ENCODE data around the gene CDK19.
"Not testable (repeated sequence)": the region's sequence is repeated elsewhere in the genome, so short reads cannot be mapped to it uniquely, and the experiment has no call there.

CDK19 gene

DNA sequence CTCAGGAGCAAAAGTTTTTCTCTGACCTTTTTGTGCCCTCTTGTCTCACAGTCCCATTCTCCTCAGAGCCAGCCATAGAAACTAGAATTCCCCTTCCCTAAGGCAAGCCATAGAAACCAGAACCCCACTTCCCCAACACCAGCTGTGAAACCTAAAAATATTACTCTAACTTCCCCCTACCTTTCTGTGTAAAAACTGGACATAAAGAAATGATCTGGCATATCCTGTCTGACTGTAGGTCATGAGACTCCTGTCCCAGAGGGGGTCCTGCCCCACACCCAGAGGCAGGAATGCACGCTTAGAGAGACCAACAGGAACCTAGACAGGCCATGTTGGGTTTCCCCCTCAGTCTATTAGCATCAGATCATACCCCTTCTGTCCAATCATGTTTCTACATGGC, 198.2 kb downstream of the CDK19 start:
- DNase-seq = no peak

DNA sequence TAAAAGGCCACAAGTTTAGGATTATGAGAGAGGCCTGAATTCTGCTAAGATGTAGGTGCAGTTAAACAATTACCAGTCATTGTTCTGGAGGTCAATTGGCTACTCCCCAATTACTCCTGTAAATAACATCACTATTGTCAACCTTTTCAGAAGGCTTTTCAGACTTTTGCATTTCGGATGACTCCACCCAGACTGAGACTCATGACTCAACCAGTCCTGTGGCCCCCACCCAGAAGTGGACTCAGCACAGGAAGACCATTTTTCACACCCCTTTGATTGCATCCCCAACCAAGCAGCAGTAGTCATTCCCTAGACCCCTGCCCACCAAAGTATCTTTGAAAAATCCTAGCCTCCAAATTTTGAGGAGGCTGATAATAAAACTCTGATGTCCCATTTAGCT, 199.5 kb downstream of the CDK19 start:
- DNase-seq = no peak

DNA sequence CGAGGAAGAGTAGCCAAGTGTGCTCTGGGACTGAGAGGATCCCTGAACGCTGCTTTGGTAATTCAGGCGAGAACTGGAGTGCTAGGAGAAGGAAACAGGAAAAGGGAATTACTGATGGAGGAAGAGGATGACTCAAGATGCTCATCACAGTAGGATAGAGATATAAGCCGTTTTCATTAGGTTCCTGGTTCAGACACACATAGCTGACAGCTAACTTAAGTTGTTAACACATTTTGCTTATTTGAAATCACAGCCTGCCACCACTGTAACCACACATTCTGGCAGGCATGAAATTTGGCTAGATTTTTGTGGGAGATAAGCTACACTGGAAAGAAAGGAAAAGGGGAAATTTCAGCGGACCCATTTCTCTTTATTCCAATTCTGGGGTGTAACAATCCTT, 200.7 kb downstream of the CDK19 start:
- no peak for DNase-seq

DNA sequence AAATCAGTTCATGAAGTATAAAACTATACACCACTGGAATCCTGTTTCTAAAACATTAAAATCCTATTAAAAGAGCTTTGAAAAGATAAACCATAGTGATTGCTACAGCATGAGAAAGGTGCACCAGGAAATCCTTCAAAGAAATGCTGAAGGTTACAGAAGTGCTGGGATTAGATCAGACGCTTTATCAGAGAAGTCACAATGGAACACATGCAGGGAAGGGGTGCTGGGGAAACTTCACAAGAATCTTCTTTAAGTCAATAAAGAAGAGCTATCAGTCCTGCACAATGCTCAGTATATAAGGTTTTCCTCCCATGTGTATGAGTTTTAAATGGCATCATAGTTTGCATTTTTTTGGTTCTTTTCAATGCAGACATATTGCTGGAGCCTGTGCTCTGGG, 201.2 kb downstream of the CDK19 start:
- no peak for DNase-seq

DNA sequence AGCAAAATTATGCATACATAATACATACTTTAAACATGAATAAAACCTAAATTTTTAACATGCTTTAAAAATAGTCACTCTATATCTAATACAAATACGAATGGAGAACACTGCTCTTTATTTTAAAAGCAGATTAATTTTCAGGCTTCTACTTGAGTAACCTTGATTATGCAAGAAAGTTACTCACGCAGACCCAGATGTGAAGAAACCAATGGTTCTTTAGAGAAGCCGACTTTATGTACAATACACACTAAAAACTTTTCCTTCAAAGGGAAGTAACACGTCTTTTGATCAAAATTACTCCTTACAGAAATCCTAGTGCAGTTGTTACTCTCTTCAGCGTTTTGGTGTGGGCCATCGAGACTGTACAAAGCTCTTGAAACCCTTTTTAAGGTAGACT, 201.9 kb downstream of the CDK19 start:
- no peak for DNase-seq

DNA sequence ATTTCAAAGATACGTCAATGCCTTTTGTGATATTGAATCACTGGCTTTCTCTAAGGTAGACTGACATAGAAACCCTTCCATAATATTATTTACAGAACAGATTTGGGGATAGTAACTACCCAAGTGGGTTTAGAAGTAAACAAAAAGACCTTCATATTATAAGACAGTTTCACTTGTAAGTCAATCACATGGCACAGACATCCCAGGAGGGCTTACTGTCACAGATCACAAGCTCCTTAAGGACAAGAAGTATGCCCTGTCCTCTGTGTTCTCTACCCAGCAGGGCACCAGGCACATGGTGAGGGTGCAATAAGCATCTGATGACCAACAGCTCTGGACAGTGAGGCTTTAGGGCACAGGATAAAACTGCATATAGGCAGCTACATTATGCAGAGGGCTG, 203.0 kb downstream of the CDK19 start:
- no peak for DNase-seq

DNA sequence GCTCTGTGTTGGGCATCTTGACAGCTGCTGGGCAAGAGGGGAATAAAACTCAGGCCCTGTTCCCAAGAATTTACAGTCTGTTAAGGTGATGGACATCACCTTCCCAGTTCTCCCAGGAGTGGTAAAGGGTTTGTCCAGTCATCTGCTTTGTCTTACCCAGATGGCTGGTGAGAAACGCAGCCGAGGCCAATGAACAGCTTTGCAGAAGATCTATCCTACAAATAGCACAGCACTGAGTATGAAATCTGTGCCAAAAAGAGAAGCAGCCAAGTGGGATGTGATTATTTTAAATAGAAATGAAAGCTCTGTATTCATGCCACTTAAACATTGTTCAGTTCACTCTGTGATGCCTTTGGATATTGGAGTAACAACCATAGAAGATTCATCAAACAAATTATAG, 206.2 kb downstream of the CDK19 start:
- no peak for DNase-seq

DNA sequence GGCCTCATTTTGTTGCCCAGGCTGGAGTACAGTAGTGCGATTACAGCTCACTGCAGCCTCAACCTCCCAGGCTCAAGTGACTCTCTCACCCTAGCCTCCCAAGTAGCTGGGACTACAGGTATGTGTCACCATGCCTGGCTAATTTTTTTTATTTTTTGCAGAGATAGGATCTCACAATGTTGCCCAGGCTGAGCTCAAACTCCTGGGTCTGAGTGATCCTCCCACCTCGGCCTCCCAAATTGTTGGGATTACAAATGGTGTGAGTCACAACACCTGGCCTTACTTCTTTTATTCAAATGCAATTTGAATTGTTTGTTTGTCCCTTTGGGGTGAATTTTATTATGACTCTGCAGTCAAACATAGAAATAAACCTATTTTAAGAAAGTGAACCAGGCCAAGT, 207.1 kb downstream of the CDK19 start:
- no peak for DNase-seq

DNA sequence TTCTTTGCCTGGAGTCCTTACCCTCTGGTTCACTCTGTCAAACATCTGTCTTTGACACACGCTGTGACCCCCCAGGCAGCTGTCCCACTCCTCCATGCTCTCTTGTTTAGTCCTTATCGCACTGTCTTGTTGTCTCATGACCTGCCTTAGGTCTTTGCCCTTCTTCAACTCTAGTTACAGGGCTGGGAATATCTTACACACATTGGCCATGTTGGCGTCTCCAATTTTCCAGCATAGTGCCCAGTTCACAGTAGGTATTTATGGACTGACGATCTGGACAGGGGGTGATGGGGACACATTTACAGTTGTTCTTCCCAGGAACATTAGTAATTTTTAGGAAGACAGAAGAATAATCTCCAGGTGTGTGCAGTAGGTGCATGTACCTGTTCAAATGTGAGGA, 209.1 kb downstream of the CDK19 start:
- DNase-seq = no peak

DNA sequence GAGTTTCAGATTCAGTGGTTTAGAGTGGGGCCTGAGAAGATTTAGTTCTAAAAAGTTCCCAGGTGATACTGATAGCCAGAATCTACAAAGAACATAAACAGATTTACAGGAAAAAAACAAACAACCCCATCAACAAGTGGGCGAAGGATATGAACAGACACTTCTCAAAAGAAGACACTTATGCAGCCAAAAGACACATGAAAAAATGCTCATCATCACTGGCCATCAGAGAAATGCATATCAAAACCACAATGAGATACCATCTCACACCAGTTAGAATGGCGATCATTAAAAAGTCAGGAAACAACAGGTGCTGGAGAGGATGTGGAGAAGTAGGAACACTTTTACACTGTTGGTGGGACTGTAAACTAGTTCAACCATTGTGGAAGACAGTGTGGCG, 214.6 kb downstream of the CDK19 start:
- DNase-seq = not testable (repeated sequence)

DNA sequence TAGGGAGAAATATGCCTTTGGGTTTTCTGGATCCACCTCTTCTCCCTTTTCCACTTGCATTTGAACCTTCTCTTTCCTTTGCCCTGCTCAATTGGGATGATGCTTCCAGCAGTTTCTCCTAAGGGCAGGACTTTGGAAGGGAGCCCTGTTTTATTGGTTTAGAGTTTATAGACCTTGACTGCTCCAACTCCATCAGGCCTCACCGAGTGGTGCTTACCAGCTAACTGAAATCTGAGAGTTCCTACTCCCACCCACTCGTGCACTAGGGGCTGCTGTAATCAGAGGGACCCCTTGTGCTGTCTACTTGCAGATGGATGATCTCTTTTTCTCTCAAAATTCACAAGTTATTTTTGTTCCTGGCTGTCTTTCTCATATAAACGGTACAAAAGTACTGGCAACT, 217.5 kb downstream of the CDK19 start:
- no peak for DNase-seq

DNA sequence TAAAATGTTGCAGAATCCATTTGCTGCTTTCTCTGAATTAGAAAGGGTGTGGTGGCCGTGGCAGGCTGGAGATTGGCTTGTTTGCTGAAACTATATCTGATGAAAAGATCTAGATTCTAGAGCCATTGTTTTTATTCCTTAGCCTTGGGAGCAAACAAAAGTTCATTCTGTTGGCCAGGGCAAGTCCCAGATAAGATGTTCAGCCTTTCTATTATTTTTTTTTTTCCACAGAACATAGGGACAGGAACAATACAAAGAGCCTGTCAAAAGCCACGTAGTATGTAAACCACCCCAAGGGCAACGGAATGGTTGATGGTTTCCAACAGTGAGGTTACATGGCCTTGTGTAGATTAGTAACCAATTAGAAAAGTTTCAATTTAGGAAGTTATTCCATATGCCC, 218.9 kb downstream of the CDK19 start:
- no peak for DNase-seq

DNA sequence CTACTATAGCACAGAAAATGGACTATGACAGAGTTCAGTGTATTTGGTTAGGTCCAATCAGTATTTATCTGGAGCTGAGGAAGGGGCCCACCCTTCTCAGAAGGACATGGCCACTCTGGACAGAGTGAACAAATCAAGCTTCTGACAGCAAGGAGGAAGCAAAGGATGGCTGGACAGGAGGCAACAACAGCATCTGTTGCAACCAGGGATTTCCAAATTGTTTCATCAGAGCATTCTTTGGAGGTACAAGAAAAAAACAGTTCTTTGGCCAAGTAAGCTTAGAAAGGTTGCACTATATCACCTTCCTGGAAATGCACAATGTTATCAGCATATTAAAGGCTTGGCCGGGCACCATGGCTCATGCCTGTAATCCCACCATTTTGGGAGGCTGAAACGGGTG, 220.2 kb downstream of the CDK19 start:
- DNase-seq = no peak

DNA sequence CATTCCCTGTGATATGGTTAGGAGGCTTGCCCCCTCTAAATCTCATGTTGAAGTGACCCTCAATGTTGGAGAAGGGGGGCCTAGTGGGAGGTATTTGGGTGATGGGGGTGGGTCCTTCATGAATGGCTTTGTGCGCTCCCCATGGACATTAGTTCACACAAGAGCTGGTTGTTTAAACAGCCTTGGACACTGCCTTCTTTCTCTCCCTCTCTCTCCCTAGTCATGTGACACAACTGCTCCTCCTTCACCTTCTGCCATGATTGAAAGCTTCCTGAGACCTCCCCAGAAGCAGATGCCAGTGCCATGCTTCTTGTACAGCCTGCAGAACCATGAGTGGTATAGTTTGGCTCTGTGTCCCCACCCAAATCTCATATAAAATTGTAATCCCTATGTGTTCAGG, 221.6 kb downstream of the CDK19 start:
- DNase-seq = no peak

DNA sequence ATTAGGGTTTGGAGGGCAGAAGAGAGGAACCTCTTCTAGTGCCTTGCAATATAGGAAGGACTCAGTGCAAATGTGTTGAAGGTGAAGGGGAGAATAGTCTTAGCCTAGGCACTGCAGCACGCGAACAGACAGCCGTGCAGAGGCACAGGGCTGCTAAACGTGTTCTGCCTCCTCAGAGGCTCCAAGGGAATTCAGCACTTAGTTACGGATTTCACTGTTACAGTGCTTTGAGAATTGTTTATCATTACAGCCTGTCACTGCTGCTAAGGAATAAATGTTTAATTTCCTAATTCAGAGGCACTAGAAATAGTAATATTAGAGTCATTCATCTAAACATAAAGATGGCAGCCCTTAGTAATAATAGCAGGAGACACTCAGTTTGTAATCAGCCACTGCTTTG, 222.5 kb downstream of the CDK19 start:
- DNase-seq = no peak

DNA sequence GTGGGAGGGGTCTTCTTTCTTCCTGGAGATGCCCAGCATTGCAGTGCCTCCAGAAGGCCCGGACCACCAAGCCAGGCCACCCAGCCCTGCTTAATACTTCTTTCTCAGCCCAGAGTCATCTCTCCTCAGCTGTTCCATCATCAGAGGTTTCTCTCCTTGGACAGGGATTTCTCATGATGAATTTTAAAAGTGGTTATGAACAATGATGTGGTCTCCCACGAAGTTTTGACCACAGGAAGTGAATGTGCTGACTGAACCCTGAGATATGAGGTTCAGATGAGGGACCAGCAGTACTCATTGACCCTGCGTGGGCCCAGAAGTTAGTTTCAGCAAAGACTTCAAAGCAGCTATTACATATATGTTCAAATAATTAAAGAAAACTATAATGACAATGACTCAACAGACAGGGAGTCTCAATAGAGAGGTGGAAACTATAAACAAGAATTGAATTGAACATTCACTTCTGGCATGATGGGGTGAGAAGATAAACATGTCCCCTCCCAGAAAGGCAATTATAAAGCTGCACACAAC, 224.4 kb downstream of the CDK19 start:
- no peak for DNase-seq

DNA sequence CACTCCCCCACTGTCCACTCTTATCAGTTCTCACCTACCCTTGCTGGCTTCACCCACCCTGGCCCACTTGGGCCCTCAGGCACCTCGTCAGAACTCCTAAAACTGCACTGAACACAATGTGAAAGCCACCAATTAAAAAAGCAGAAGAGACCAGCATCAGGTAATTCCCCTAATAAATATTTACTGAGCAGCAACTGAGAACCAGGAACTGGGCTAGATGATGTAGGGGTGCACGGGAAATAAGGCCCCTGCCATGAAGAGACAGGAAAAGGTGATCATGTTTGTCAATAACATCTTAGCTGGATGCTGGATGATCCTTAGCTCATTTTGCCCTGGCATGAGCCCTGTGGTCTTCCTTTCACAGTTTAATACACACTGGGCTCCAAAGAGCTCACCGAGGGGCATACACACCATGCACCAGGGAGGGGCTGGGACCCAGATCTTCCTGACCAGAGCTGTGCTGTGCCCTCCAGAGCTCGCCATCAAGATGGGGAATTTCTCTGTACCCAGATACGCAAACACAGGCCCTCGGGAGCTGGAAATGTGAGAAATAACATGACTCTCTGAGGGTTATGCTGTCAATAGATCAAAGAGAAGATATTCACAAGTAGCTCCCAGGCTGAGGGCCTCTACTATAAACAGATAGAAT, 225.3 kb downstream of the CDK19 start:
- no peak for DNase-seq

DNA sequence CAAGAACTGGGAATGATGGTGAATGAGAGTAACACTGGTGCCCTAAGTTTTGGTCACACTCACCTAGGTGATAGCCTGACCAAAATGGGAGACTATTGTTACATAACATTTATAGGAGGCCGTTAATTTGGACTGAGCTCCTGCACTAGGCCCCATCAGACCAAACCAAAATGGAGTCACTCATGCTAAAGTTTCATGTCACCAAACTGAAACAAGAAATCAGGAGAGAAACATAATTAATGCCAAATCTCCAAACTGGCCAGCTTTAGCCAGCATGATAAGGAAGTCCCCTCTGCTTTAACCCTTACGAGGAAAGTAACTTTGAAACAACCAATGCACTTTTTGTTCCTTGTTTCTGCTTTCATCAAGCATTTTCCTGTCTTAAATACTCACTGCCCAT, 227.9 kb downstream of the CDK19 start:
- no peak for DNase-seq

DNA sequence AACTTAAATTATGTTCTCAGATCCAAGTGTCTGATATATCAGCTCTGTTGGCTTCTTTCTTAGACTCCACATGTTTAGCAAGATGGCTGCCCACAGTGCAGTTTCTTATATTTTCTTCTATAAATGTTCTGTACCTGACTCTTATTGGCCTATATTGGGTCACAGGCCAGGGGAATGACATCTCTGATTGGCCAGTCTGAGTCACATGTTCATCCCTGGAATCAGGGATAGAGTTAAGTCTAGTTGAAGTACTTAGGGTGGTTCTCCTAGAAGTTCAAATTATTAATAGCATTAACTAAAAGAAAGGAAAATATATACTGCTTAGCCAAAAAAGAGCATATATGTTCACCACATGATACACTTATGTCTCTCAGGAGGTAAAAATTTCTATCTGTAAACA, 233.6 kb downstream of the CDK19 start:
- no peak for DNase-seq

DNA sequence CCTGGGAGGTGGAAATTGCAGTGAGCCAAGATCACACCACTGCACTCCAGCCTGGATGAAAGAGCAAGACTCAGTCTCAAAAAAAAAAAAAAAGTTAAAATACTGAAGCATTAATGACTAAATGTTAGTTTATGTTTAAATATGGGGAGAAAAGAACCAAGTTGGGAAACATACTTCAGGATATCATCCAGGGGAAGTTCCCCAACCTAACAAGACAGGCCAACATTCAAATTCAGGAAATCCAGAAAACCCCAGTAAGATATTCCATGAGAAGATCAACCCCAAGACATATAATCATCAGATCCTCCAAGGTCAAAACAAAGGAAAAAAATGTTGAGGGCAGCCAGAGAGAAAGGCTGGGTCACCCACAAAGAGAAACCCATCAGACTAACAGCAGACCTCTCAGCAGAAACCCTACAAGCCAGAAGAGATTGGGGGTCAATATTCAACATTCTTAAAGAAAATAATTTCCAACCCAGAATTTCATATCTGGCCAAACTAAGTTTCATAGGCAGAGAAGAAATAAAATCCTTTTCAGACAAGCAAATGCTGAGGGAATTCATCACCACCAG, 237.6 kb downstream of the CDK19 start:
- DNase-seq = not testable (repeated sequence)

DNA sequence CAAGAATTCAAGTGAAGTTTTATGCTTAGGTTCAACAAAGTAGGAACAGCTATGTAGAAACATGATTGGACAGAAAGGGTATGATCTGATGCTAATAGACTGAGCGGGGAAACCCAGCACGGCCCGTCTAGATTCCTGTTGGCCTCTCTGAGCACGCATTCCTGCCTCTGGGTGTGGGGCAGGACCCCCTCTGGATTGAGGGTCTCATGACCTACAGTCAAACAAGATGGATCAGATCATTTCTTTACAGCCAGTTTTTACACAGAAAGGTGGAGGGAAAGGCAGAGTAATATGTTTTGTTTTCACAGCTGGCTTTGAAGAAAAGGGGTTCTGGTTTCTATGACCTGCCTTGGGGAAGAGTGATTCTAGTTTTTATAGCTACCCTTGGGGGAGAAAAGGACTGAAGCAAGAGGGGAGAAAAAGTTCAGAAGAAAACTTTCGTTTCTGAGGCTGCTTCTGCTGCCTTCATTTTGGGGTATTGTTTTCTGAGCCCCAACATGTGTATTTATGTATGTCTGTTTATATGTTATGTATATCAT, 239.3 kb downstream of the CDK19 start:
- no peak for DNase-seq

DNA sequence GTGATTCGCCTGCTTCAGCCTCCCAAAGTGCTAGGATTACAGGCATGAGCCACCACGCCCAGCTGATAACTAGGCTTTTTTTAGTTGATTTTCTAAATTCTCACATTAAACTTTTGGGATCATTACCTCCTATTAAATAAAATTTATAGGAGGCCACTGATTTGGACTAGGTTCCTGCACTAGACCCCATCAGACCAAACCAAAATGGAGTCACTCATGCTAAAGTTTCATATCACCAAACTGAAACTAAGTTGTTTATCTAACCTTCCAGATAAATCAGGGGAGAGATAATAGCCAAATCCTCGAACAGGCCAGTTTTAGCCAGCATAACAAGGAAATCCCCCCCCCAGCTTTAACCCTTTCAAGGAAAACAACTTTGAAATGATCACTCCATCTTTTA, 240.5 kb downstream of the CDK19 start:
- DNase-seq = no peak

DNA sequence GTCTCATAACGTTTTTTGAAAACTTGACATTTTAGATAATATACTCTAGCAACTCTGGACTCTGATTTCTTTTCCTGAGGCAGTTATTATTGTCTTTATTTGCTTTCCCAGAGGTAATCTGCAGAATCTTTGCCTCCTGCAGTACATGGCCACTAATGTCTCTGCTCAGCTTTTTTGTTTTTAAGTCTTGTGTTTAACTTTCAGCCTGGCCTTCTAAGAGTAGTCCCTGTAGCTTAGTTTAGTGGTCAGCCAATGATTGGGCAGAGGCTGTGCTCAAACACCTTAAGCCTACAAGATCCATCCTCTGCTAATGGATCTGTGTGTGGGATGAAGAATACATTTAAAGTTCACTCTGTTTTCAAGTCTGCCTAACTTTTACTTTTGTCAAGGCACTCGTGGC, 241.7 kb downstream of the CDK19 start:
- DNase-seq = no peak

DNA sequence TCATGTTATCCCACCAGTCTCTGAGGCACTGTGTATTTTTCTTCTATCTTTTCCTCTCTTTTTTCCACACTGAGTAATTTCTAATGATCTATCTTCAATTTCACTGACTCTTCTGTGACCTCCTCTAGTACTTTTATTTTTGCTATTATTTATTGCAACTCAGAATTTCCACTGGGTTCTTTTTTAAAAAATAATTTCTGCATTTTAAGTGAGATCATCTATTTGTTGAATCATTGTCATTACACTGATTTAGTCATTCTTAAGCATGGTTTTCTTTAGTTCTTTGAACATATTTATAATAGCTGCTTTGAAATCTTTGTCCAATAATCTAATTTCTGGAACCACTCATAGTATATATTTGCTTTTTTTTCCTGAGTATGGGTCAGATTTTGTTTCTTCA, 242.1 kb downstream of the CDK19 start:
- DNase-seq = no peak

Measured in CD4-positive, alpha-beta T cell treated with Interleukin-15 for 1 hour (primary cell).